Measurements from ENCODE around the gene KIF1C.
"Not testable (repeated sequence)": the region's sequence is repeated elsewhere in the genome, so short reads cannot be mapped to it uniquely, and the experiment has no call there.

Gene KIF1C

GRCh38 chr17:5002121-5002788, 4.5 kb downstream of the KIF1C start:
- no peak for DNase-seq

GRCh38 chr17:5003214-5003867, 5.6 kb downstream of the KIF1C start:
- DNase-seq, result no peak

GRCh38 chr17:5011928-5012327, 14.2 kb downstream of the KIF1C start:
- DNase-seq, result no peak

GRCh38 chr17:5014357-5014756, 16.6 kb downstream of the KIF1C start:
- DNase-seq, result no peak

GRCh38 chr17:5019475-5019956, 21.8 kb downstream of the KIF1C start:
- no peak for DNase-seq

GRCh38 chr17:5020502-5021023, 22.8 kb downstream of the KIF1C start:
- no peak for DNase-seq

- DNase-seq, result no peak
Observed at GRCh38 chr17:5022171-5022711, 24.5 kb downstream of the KIF1C start.

GRCh38 chr17:5023588-5024147, 25.9 kb downstream of the KIF1C start:
- DNase-seq, result no peak

GRCh38 chr17:5024604-5025003, 26.9 kb downstream of the KIF1C start:
- no peak for DNase-seq

GRCh38 chr17:5027299-5027698, 29.5 kb downstream of the KIF1C start:
- DNase-seq, result no peak

- no peak for DNase-seq
Observed at GRCh38 chr17:5027916-5028315, 30.2 kb downstream of the KIF1C start.

- not testable (repeated sequence) for DNase-seq
Observed at GRCh38 chr17:5030168-5030567, 32.4 kb downstream of the KIF1C start.

GRCh38 chr17:5031365-5032082, 33.8 kb downstream of the KIF1C start:
- DNase-seq, result peak; percentile 88

- no peak for DNase-seq
Observed at GRCh38 chr17:5032865-5033264, 35.1 kb downstream of the KIF1C start.

- no peak for DNase-seq
Observed at GRCh38 chr17:5033352-5034015, 35.7 kb downstream of the KIF1C start.

- no peak for DNase-seq
Observed at GRCh38 chr17:5034063-5034462, 36.3 kb downstream of the KIF1C start.

GRCh38 chr17:5034651-5035050, 36.9 kb downstream of the KIF1C start:
- DNase-seq, result no peak

GRCh38 chr17:5035315-5035714, 37.6 kb downstream of the KIF1C start, which contains the start of gene SLC52A1:
Gene SLC52A1 (minus strand): TSS chr17:5035426. CDS start chr17:5034606, 820 bp downstream.
- DNase-seq, result no peak

GRCh38 chr17:5042157-5043022, 44.6 kb downstream of the KIF1C start:
- no peak for DNase-seq

GRCh38 chr17:5043524-5043923, 45.8 kb downstream of the KIF1C start:
- no peak for DNase-seq

- DNase-seq, result no peak
Observed at GRCh38 chr17:5044630-5045029, 46.9 kb downstream of the KIF1C start.
